ENCODE data around the gene MBOAT2.

- no peak for TF ChIP-seq CTCF (IDR thresholded peaks at IDR 0.05)
- TF ChIP-seq SIN3A (IDR thresholded peaks at IDR 0.05; ENCODE audit: borderline replicate concordance, insufficient read depth, low read depth, low read length), result no peak
- no peak for TF ChIP-seq POLR2AphosphoS5 (IDR thresholded peaks at IDR 0.05; ENCODE audit: low read depth, low read length)
- TF ChIP-seq REST (IDR thresholded peaks at IDR 0.05; ENCODE audit: insufficient read depth in 1 of 2, low read depth in 2 of 2, low read length in 1 of 2), result no peak
Measured at GRCh38 chr2:8999102-8999446, 4.4 kb downstream of the MBOAT2 start.

Data from Panc1 (cell line).